Measurements from ENCODE around the gene PTPN18. TPM values are rescaled to one million over a fixed set of nuclear protein-coding genes. Genes with fewer than 3 reads are reported as not detected.

The PTPN18 gene
- total RNA-seq, 1 donor from 2014 or later = 16.3 TPM

GRCh38 chr2:130369311-130369964 lies 13.6 kb downstream of the PTPN18 start:
- TF ChIP-seq CTCF (IDR thresholded peaks at IDR 0.05; ENCODE audit: unreplicated experiment) = no peak
- no peak for DNase-seq (ENCODE audit: low spot score)
- H3K36me3 Mint-ChIP-seq (ENCODE audit: low read depth, unreplicated experiment) = no peaks in the 10 kb centered on the region
- no peak overlapping the region for H3K4me3 Mint-ChIP-seq (ENCODE audit: unreplicated experiment)
- no peaks in the 10 kb centered on the region for H3K9me3 Mint-ChIP-seq (ENCODE audit: unreplicated experiment)
- no peak overlapping the region for H3K27ac Mint-ChIP-seq (ENCODE audit: unreplicated experiment)
- peaks cover 17% of the 10 kb centered on the region for H3K4me1 Mint-ChIP-seq (ENCODE audit: unreplicated experiment)
- H3K27me3 Mint-ChIP-seq (ENCODE audit: unreplicated experiment) = peaks cover 7% of the 10 kb centered on the region

- peaks cover 7% of the 10 kb centered on the region for H3K27me3 Mint-ChIP-seq (ENCODE audit: unreplicated experiment)
- H3K27ac Mint-ChIP-seq (ENCODE audit: unreplicated experiment) = no peak overlapping the region
- H3K9me3 Mint-ChIP-seq (ENCODE audit: unreplicated experiment) = no peaks in the 10 kb centered on the region
- H3K4me1 Mint-ChIP-seq (ENCODE audit: unreplicated experiment) = peaks cover 17% of the 10 kb centered on the region
- H3K36me3 Mint-ChIP-seq (ENCODE audit: low read depth, unreplicated experiment) = peaks cover 4% of the 10 kb centered on the region
- TF ChIP-seq CTCF (IDR thresholded peaks at IDR 0.05; ENCODE audit: unreplicated experiment) = no peak
- H3K4me3 Mint-ChIP-seq (ENCODE audit: unreplicated experiment) = no peak overlapping the region
- no peak for DNase-seq (ENCODE audit: low spot score)
These were observed 14.1 kb downstream of the PTPN18 start for GRCh38 chr2:130369965-130370341.

- no peak overlapping the region for H3K27ac Mint-ChIP-seq (ENCODE audit: unreplicated experiment)
- no peak for DNase-seq (ENCODE audit: low spot score)
- H3K27me3 Mint-ChIP-seq (ENCODE audit: unreplicated experiment) = peaks cover 9% of the 10 kb centered on the region
- H3K9me3 Mint-ChIP-seq (ENCODE audit: unreplicated experiment) = no peaks in the 10 kb centered on the region
- H3K4me1 Mint-ChIP-seq (ENCODE audit: unreplicated experiment) = peaks cover 17% of the 10 kb centered on the region
- H3K36me3 Mint-ChIP-seq (ENCODE audit: low read depth, unreplicated experiment) = peaks cover 7% of the 10 kb centered on the region
- peak overlapping the region; percentile 42 for H3K4me3 Mint-ChIP-seq (ENCODE audit: unreplicated experiment)
- no peak for TF ChIP-seq CTCF (IDR thresholded peaks at IDR 0.05; ENCODE audit: unreplicated experiment)
These were observed 14.6 kb downstream of the PTPN18 start for GRCh38 chr2:130370490-130370889.

GRCh38 chr2:130371723-130372054 lies 15.8 kb downstream of the PTPN18 start:
- Mint-ChIP-seq H3K27me3 (ENCODE audit: unreplicated experiment) (peaks cover 9% of the 10 kb centered on the region), H3K4me1 (ENCODE audit: unreplicated experiment) (peaks cover 17% of the 10 kb centered on the region), H3K27ac (ENCODE audit: unreplicated experiment) (peak overlapping the region; percentile 77), H3K9me3 (ENCODE audit: unreplicated experiment) (no peaks in the 10 kb centered on the region), H3K36me3 (ENCODE audit: low read depth, unreplicated experiment) (peaks cover 14% of the 10 kb centered on the region), H3K4me3 (ENCODE audit: unreplicated experiment) (peak overlapping the region; percentile 92)
- TF ChIP-seq CTCF (IDR thresholded peaks at IDR 0.05; ENCODE audit: unreplicated experiment) = no peak
- no peak for DNase-seq (ENCODE audit: low spot score)

- Mint-ChIP-seq H3K27me3 (ENCODE audit: unreplicated experiment) (peaks cover 9% of the 10 kb centered on the region), H3K36me3 (ENCODE audit: low read depth, unreplicated experiment) (peaks cover 14% of the 10 kb centered on the region), H3K4me1 (ENCODE audit: unreplicated experiment) (peaks cover 17% of the 10 kb centered on the region), H3K27ac (ENCODE audit: unreplicated experiment) (peak overlapping the region; percentile 77), H3K4me3 (ENCODE audit: unreplicated experiment) (peak overlapping the region; percentile 92), H3K9me3 (ENCODE audit: unreplicated experiment) (no peaks in the 10 kb centered on the region)
- peak; percentile 86 for DNase-seq (ENCODE audit: low spot score)
- peak; percentile 94 for TF ChIP-seq CTCF (IDR thresholded peaks at IDR 0.05; ENCODE audit: unreplicated experiment)
These were observed 16.4 kb downstream of the PTPN18 start for GRCh38 chr2:130372055-130372832.

All from endothelial cell (in vitro differentiated cells).